HG03520 (cell line): ENCODE measurements around the gene ATXN7L3.

Experiments used
- ATAC-seq: cut with Tn5 transposase; IDR thresholded peaks from one replicate; pipeline ENCODE4 v1.9.1; 2021; ENCODE audit warnings: mild to moderate bottlenecking, moderate library complexity; ENCODE audit not compliant: unreplicated experiment

Gene ATXN7L3

GRCh38 chr17:44202756-44203155 is 3.1 kb upstream of the ATXN7L3 start:
- no peak for ATAC-seq

- peak; percentile 3 for ATAC-seq
These were observed 933 bp upstream of the ATXN7L3 start for GRCh38 chr17:44200478-44201155.

- ATAC-seq: peak; percentile 24
These were observed 747 bp downstream of the ATXN7L3 start for GRCh38 chr17:44198721-44199552.

GRCh38 chr17:44197980-44198720 is 1.5 kb downstream of the ATXN7L3 start:
- ATAC-seq: no peak

- ATAC-seq: no peak
These were observed 2.6 kb downstream of the ATXN7L3 start for GRCh38 chr17:44197107-44197506.

- ATAC-seq: no peak
These were observed 6.2 kb downstream of the ATXN7L3 start for GRCh38 chr17:44193326-44194084.

GRCh38 chr17:44192750-44193149 is 6.9 kb downstream of the ATXN7L3 start:
- no peak for ATAC-seq

- no peak for ATAC-seq
These were observed 7.7 kb downstream of the ATXN7L3 start for GRCh38 chr17:44191941-44192496.

- no peak for ATAC-seq
These were observed 8.3 kb downstream of the ATXN7L3 start for GRCh38 chr17:44191369-44191768.

GRCh38 chr17:44190481-44190880 is 9.2 kb downstream of the ATXN7L3 start:
- no peak for ATAC-seq

GRCh38 chr17:44188576-44189403 is 10.9 kb downstream of the ATXN7L3 start:
- no peak for ATAC-seq

GRCh38 chr17:44187131-44187899 is 12.4 kb downstream of the ATXN7L3 start:
- ATAC-seq: peak; percentile 38

- peak; percentile 74 for ATAC-seq
These were observed 13.2 kb downstream of the ATXN7L3 start, which contains the start of gene TMUB2 for GRCh38 chr17:44186307-44187130. Gene TMUB2, plus strand, starts transcription at chr17:44186972. Its CDS starts 737 bp downstream, at chr17:44187709.

- ATAC-seq: no peak
These were observed 15.4 kb downstream of the ATXN7L3 start for GRCh38 chr17:44184212-44184810.

- ATAC-seq: no peak
These were observed 16.7 kb downstream of the ATXN7L3 start for GRCh38 chr17:44183024-44183423.

- no peak for ATAC-seq
These were observed 21.6 kb downstream of the ATXN7L3 start for GRCh38 chr17:44178133-44178532.

- ATAC-seq: no peak
These were observed 22.0 kb downstream of the ATXN7L3 start for GRCh38 chr17:44177640-44178039.
